Upper lobe of left lung (tissue), 4 donors: ENCODE results near the gene CCL2.

Source experiments
- CTCF ChIP-seq, 6 experiments: fragments of 450-650 bp in 4 of 6; fragments of 200-600 bp in 2 of 6; sonication (generic) in 2 of 6; IDR thresholded peaks; one replicate each; pipeline ENCODE4 v1.5.1; 2016 to 2019; ENCODE audit warnings: antibody characterized with exemption in 6 of 6
- POLR2A ChIP-seq, 4 donors: fragments of 450-650 bp; IDR thresholded peaks; one replicate each; pipeline ENCODE4 v1.5.1; 2016 to 2017; ENCODE audit warnings: antibody characterized with exemption in 4 of 4, mild to moderate bottlenecking in 2 of 4

- no peak for TF ChIP-seq CTCF (IDR thresholded peaks at IDR 0.05)
- no peak for TF ChIP-seq POLR2A (IDR thresholded peaks at IDR 0.05)
Observed at GRCh38 chr17:34265711-34266110, 10.6 kb downstream of the CCL2 start.
